Measurements from ENCODE around the gene P2RX6. TPM values are rescaled to one million over a fixed set of nuclear protein-coding genes. Genes with fewer than 3 reads are reported as not detected.
A peak's percentile ranks its signal among the peaks of the same experiment; 100 is the strongest.

The P2RX6 gene
- total and polyA plus RNA-seq, 7 donors = under 0.01 to 2.0 (median 1.1) TPM; not detected in 1

GRCh38 chr22:20977019-20977418 is 37.9 kb upstream of the P2RX6 start:
- Histone ChIP-seq H3K9me3 (no peaks in the 10 kb centered on the region), H3K4me1 (peaks cover 0 to 28% (median 26%) of the 10 kb centered on the region in 4 donors), H3K36me3 (no peaks in the 10 kb centered on the region), H3K27ac (no peak overlapping the region), H3K4me3 (no peak overlapping the region), H3K27me3 (no peaks in the 10 kb centered on the region)
- 87 to 89% methylated on average over 11 of the region's 11 CpGs for WGBS, 2 donors
- TF ChIP-seq POLR2A (IDR thresholded peaks at IDR 0.05) = no peak
- intact Hi-C loops (cut with DNase I) = loop anchor here (5.0 kb wide), 1 partner anchor 55 kb away; no protein-coding TSS in a partner anchor
- no peak for DNase-seq

DNA sequence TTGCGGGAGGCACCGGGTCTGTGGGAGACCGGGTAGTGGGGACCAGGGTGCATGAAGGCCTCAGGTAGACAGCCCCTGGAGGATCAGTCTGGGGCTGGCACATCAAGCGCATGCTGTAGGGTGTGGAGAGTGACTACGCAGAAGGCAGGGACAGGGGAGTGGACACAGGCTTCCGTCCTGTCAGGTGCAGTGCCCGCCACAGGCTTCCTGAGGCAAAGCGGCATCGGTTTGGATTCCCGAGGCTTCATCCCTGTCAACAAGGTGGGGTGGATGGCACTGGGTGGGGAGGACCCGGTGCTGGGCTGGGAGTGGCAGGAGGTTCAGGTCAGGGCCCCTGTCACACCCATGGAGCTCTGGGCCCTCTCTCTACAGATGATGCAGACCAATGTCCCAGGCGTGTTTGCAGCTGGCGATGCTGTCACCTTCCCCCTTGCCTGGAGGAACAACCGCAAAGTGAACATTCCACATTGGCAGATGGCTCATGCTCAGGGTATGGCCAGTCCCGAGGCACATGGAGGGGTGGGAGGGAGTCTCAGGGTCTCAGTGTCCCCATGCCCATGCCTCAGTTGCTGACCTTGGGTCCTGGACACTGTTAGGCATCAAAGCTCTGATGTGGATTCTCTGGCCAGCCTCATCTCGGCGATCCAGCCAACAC is 37.3 kb upstream of the P2RX6 start:
- Histone ChIP-seq H3K27me3 (no peaks in the 10 kb centered on the region), H3K4me1 (peaks cover 0 to 29% (median 27%) of the 10 kb centered on the region in 4 donors), H3K36me3 (no peaks in the 10 kb centered on the region), H3K4me3 (no peak overlapping the region), H3K9me3 (no peaks in the 10 kb centered on the region), H3K27ac (no peak overlapping the region)
- no peak for TF ChIP-seq POLR2AphosphoS5 (IDR thresholded peaks at IDR 0.05)
- intact Hi-C loops (cut with DNase I) = loop anchor here (5.0 kb wide), 1 partner anchor 55 kb away; no protein-coding TSS in a partner anchor
- WGBS, 2 donors = 88 to 91% methylated on average over 17 of the region's 17 CpGs
- DNase-seq = no peak

DNA sequence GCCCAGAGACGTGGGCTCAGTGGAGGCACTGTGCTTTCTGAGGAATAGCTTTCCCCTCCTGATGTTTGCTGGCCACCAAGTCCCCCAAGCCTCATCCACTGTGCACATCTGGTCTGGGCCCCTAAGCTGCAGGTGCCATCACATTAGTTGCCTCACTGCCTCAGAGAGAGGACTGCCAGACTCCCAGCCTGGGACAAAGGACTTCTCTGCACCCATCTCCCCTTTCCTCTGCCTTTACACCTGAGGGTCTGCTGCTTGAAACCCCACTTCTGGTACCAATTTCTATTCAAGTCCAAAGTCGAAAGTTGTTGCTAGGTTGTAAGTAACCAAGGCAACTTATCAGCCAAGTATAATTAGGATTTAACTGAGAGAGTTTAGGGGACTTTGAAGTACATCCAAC is 36.5 kb upstream of the P2RX6 start:
- Histone ChIP-seq H3K36me3 (peaks cover 0 to 2% (median 0%) of the 10 kb centered on the region in 4 donors), H3K4me1 (peaks cover 0 to 37% (median 35%) of the 10 kb centered on the region in 4 donors), H3K4me3 (no peak overlapping the region), H3K9me3 (no peaks in the 10 kb centered on the region), H3K27me3 (no peaks in the 10 kb centered on the region), H3K27ac (no peak overlapping the region)
- 93 to 95% methylated on average over 2 of the region's 2 CpGs for WGBS, 2 donors
- no peak for TF ChIP-seq EP300 (IDR thresholded peaks at IDR 0.05)
- no peak for TF ChIP-seq POLR2AphosphoS5 (IDR thresholded peaks at IDR 0.05)
- no peak for TF ChIP-seq POLR2A (IDR thresholded peaks at IDR 0.05)
- TF ChIP-seq CTCF (IDR thresholded peaks at IDR 0.05) = no peak
- intact Hi-C loops (cut with DNase I) = loop anchor here (5.0 kb wide), 1 partner anchor 56 kb away; no protein-coding TSS in a partner anchor
- DNase-seq = no peak

DNA sequence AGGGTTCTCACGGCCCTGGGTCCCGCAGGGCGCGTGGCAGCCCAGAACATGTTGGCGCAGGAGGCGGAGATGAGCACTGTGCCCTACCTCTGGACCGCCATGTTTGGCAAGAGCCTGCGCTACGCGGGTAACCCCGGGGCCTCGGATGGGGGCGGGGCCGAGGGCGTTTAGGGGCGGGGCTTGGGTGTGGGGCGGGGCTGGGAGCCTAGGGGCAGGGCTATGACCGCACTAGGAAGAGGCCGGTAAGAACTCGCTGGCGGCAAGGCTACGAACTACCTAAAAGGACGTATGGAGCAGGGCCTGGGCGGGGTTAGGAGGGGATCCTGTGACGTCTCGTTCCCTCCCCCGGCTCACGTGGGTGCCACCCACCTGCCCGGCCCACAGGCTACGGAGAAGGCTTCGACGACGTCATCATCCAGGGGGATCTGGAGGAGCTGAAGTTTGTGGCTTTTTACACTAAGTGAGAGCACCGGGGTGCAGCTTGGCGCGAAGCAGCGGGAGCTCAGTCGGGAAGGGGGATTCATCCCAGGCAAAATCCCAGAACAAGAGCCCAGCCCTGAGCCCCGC is 35.6 kb upstream of the P2RX6 start:
- Histone ChIP-seq H3K9me3 (no peaks in the 10 kb centered on the region), H3K27me3 (no peaks in the 10 kb centered on the region), H3K27ac (peak overlapping the region; percentile 40 to 90 (median 56)), H3K4me3 (peak overlapping the region; percentile 22 to 36 (median 28)), H3K4me1 (peaks cover 0 to 44% (median 42%) of the 10 kb centered on the region in 4 donors), H3K36me3 (peaks cover 0 to 9% (median 0%) of the 10 kb centered on the region in 4 donors)
- intact Hi-C loops (cut with DNase I) = loop anchor here (5.0 kb wide), 1 partner anchor 57 kb away; no protein-coding TSS in a partner anchor
- WGBS, 2 donors = 16 to 25% methylated on average over 39 of the region's 39 CpGs
- DNase-seq = peak; percentile 92
- no peak for TF ChIP-seq POLR2A (IDR thresholded peaks at IDR 0.05)
- TF ChIP-seq CTCF (IDR thresholded peaks at IDR 0.05) = no peak
- TF ChIP-seq POLR2AphosphoS5 (IDR thresholded peaks at IDR 0.05) = peak in 3 of 4 donors; percentile 23 to 63 (median 36)
- no peak for TF ChIP-seq EP300 (IDR thresholded peaks at IDR 0.05)

DNA sequence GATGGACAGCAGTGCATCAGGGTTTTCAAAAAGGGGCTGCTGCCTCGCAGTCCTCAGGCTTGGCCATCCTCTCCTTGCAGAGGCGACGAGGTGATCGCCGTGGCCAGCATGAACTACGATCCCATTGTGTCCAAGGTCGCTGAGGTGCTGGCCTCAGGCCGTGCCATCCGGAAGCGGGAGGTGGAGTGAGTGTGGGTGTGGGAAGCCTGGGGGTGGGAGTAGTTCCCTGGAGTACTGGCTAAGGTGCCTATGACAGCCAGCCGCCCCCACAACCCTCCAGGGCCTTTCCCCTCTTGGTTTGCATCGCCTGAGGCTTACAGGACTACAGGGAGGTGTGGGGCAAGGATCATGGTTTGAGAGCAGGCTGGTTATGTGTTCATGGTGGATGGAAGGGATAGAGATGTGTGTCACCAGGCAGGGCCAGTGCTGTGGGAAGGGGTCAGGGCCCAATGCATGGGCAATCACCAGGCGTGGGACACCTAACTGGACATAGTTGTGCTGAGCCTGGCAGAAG is 35.0 kb upstream of the P2RX6 start:
- 56 to 61% methylated on average over 13 of the region's 13 CpGs for WGBS, 2 donors

More for the DNA sequence above, 35.0 kb upstream of the P2RX6 start:
- Histone ChIP-seq H3K4me3 (peak overlapping the region; percentile 22 to 36 (median 28)), H3K4me1 (peaks cover 0 to 46% (median 43%) of the 10 kb centered on the region in 4 donors), H3K9me3 (no peaks in the 10 kb centered on the region), H3K36me3 (peaks cover 0 to 14% (median 0%) of the 10 kb centered on the region in 4 donors), H3K27ac (peak overlapping the region; percentile 40 to 91 (median 71)), H3K27me3 (no peaks in the 10 kb centered on the region)
- TF ChIP-seq EP300 (IDR thresholded peaks at IDR 0.05) (no peak), POLR2A (IDR thresholded peaks at IDR 0.05) (no peak), POLR2AphosphoS5 (IDR thresholded peaks at IDR 0.05) (no peak), CTCF (IDR thresholded peaks at IDR 0.05) (no peak)
- DNase-seq = no peak
- intact Hi-C loops (cut with DNase I) = loop anchor here (5.0 kb wide), 1 partner anchor 58 kb away; no protein-coding TSS in a partner anchor
